ENCODE data around the gene C16orf46. TPM values are rescaled to one million over a fixed set of nuclear protein-coding genes. Genes with fewer than 3 reads are reported as not detected.
A peak's percentile ranks its signal among the peaks of the same experiment; 100 is the strongest.

The C16orf46 gene
- total and polyA plus RNA-seq, 2 of the 13 experiments (the other 11 are each of a cell fraction or from before 2014, with no cell fraction given): 0.38 to 0.55 TPM

DNA sequence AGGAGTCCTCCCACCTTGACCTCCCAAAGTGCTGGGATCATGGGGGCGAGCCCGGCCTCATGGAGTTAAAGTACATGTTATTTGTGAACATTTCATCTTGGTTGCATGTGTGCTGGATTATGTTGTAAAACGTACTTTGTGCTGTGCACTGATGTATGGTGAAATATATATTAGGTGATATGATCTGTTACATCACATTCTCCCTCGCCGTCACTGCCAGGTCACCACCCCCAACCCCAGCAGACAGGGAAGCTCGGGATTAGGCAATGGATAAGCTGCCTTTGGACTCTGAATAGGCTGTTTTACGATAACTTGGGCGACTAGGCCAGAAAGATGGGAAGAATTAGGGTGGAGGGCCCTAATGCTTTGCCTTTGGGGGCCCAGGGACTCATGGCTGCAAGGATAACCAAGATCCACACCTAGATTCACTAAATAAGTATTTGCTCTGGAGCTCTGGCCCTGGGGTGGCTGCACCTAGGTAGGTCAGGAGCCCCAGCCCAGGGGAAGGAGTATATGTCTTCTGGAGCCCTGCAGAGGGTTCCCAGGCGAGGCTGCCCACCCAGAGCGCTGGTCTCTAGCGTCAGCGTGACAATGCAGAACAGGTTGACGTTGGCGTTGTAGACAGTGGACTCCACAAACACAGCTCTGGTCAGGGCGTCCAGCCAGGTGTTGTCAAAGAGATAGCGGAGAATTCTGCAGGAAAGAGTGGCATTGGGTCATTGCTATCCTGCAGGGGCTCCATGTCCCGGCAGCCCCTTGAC is 46.2 kb upstream of the C16orf46 start:
- POLR2A ChIA-PET: interaction anchor here (1.0 to 3.0 kb wide), 4 partner anchors 16 to 58 kb away, joined by 3 to 9 read pairs (median 4); partner anchors contain the start of gene C16orf46
- TF ChIP-seq ZNF354B (CRISPR knock-in tag; IDR thresholded peaks at IDR 0.05): 0 out of 2 replicates have a peak, but pooled peaks have one; percentile 56
- TF ChIP-seq RNF2 (conservative IDR thresholded peaks at IDR 0.05; ENCODE audit: low read depth): no peak
- 0 out of 2 replicates have a peak, but pooled peaks have one; percentile 22 for TF ChIP-seq NFIC (IDR thresholded peaks at IDR 0.05; ENCODE audit: low read length)
- TF ChIP-seq ZNF746 (CRISPR knock-in tag; IDR thresholded peaks at IDR 0.05): 0 out of 2 replicates have a peak, but pooled peaks have one; percentile 50
- TF ChIP-seq SMAD3 (CRISPR knock-in tag; IDR thresholded peaks at IDR 0.05): peak; percentile 46; the same call in 1 of the 2 replicates
- TF ChIP-seq, protein P1, sequence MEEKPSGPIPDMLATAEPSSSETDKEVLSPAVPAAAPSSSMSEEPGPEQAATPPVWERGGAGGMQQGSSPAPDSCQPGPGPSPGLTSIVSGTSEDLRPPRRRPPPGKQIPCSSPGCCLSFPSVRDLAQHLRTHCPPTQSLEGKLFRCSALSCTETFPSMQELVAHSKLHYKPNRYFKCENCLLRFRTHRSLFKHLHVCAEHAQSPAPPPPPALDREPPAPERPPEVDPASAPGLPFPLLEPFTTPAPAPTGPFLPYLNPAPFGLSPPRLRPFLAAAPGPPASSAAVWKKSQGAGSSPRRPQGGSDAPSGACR (CRISPR knock-in tag; IDR thresholded peaks at IDR 0.05): peak; percentile 57; the same call in 1 of the 2 replicates
- no peak for TF ChIP-seq ZMAT3 (CRISPR knock-in tag; conservative IDR thresholded peaks at IDR 0.05)
- TF ChIP-seq ZSCAN25 (CRISPR knock-in tag; IDR thresholded peaks at IDR 0.05): 0 out of 2 replicates have a peak, but pooled peaks have one; percentile 31
- no peak for TF ChIP-seq ZNF331 (CRISPR knock-in tag; IDR thresholded peaks at IDR 0.05)
- TF ChIP-seq, protein P2, sequence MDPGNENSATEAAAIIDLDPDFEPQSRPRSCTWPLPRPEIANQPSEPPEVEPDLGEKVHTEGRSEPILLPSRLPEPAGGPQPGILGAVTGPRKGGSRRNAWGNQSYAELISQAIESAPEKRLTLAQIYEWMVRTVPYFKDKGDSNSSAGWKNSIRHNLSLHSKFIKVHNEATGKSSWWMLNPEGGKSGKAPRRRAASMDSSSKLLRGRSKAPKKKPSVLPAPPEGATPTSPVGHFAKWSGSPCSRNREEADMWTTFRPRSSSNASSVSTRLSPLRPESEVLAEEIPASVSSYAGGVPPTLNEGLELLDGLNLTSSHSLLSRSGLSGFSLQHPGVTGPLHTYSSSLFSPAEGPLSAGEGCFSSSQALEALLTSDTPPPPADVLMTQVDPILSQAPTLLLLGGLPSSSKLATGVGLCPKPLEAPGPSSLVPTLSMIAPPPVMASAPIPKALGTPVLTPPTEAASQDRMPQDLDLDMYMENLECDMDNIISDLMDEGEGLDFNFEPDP (CRISPR knock-in tag; conservative IDR thresholded peaks at IDR 0.05): 0 out of 2 replicates have a peak, but pooled peaks have one; percentile 35
- TF ChIP-seq RBFOX2 (IDR thresholded peaks at IDR 0.05; ENCODE audit: low read depth, low read length): no peak
- TF ChIP-seq HDAC2 (CRISPR knock-in tag; IDR thresholded peaks at IDR 0.05): peak; percentile 45; the same call in 1 of the 2 replicates
- TF ChIP-seq ZFY (CRISPR knock-in tag; IDR thresholded peaks at IDR 0.05): peak; percentile 46; the same call in 1 of the 2 replicates
- TF ChIP-seq REL (CRISPR knock-in tag; conservative IDR thresholded peaks at IDR 0.05): no peak
- peak; percentile 83; the same call in 1 of the 2 replicates for TF ChIP-seq HOXA3 (CRISPR knock-in tag; IDR thresholded peaks at IDR 0.05)
- no peak for TF ChIP-seq FOXP1 (IDR thresholded peaks at IDR 0.05)
- peak; percentile 27; the same call in 1 of the 2 replicates for TF ChIP-seq FOXP1 (CRISPR knock-in tag; IDR thresholded peaks at IDR 0.05)
- TF ChIP-seq SRF (IDR thresholded peaks at IDR 0.05; ENCODE audit: low read depth, low read length): no peak
- TF ChIP-seq, protein P3, sequence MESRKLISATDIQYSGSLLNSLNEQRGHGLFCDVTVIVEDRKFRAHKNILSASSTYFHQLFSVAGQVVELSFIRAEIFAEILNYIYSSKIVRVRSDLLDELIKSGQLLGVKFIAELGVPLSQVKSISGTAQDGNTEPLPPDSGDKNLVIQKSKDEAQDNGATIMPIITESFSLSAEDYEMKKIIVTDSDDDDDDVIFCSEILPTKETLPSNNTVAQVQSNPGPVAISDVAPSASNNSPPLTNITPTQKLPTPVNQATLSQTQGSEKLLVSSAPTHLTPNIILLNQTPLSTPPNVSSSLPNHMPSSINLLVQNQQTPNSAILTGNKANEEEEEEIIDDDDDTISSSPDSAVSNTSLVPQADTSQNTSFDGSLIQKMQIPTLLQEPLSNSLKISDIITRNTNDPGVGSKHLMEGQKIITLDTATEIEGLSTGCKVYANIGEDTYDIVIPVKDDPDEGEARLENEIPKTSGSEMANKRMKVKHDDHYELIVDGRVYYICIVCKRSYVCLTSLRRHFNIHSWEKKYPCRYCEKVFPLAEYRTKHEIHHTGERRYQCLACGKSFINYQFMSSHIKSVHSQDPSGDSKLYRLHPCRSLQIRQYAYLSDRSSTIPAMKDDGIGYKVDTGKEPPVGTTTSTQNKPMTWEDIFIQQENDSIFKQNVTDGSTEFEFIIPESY (CRISPR knock-in tag; IDR thresholded peaks at IDR 0.05): peak; percentile 63; the same call in 1 of the 2 replicates
- TF ChIP-seq IKZF1 (IDR thresholded peaks at IDR 0.05): no peak
- peak; percentile 91 for TF ChIP-seq SKI (IDR thresholded peaks at IDR 0.05; ENCODE audit: partially characterized antibody)
- TF ChIP-seq BRD4 (CRISPR knock-in tag; IDR thresholded peaks at IDR 0.05): no peak
- TF ChIP-seq EHMT2 (IDR thresholded peaks at IDR 0.05; ENCODE audit: borderline replicate concordance, low read depth, low read length): peak; percentile 29; the same call in 1 of the 2 replicates
- 0 out of 2 replicates have a peak, but pooled peaks have one; percentile 37 for TF ChIP-seq DMAP1 (CRISPR knock-in tag; IDR thresholded peaks at IDR 0.05)

More for the DNA sequence above, 46.2 kb upstream of the C16orf46 start:
- CTCF ChIA-PET (ENCODE audit: low intra/inter-chr PET ratio, low total read pairs): no interaction called here
- 49% methylated on average over 17 of the region's 17 CpGs for WGBS (ENCODE audit: low lambda C conversion rate)
- Histone ChIP-seq H3K4me3 (replicated peaks in 1 of 3; ENCODE audit: insufficient read depth in 1 of 3, low read depth in 2 of 3, low read length in 3 of 3) (no peak overlapping the region), H3K79me2 (ENCODE audit: insufficient read depth, low read length) (no peaks in the 10 kb centered on the region), H2AFZ (ENCODE audit: low read length) (no peak overlapping the region), H3K9me3 (ENCODE audit: low read length) (no peaks in the 10 kb centered on the region), H3K4me1 (ENCODE audit: insufficient read depth, low read length) (peaks cover 14% of the 10 kb centered on the region), H3K27ac (ENCODE audit: extremely low read length, insufficient read depth, low read length) (peak overlapping the region; percentile 56), H3K36me3 (replicated peaks in 1 of 2; ENCODE audit: control insufficient read depth in 1 of 2, insufficient read depth in 2 of 2, low read length in 2 of 2) (peaks cover 0 to 6% of the 10 kb centered on the region in 2 experiments; a peak in 2 of 5 replicates), H3K27me3 (ENCODE audit: control insufficient read depth in 1 of 2, insufficient read depth in 2 of 2, low read length in 2 of 2) (no peaks in the 10 kb centered on the region), H4K20me1 (ENCODE audit: insufficient read depth, low read length) (no peaks in the 10 kb centered on the region), H3K4me2 (ENCODE audit: low read depth, low read length) (peak overlapping the region; percentile 18), H3K9ac (ENCODE audit: insufficient read depth, low read depth, low read length) (no peak overlapping the region)
- DNase-seq (ENCODE audit: low spot score) (peak; percentile 82), ATAC-seq (peak; percentile 77), FAIRE-seq (peak; percentile 84)
- in situ Hi-C loops (cut with HindIII; ENCODE audit: extremely low pct_ligation_motif_present, low pct_unique_long_range_greater_than_20kb): no loop called here
- intact Hi-C loops (cut with micrococcal nuclease; ENCODE audit: unreplicated experiment): no loop called here
- no TSS peak for BruUV-seq (replicated peaks)

Measured in HepG2 (cell line).